Astrocyte (in vitro differentiated cells and primary cell): ENCODE results near the gene LIPI.

ENCODE experiments used
- CTCF ChIP-seq: IDR thresholded peaks from 2 replicates; pipeline ENCODE4 v1.5.1; 2011; ENCODE audit warnings: low read depth, mild to moderate bottlenecking, inconsistent platforms, low read length, moderate library complexity; ENCODE audit not compliant: insufficient read depth
- EZH2 ChIP-seq: IDR thresholded peaks from 2 replicates; pipeline ENCODE4 v1.6.1; 2012; ENCODE audit warnings: mild to moderate bottlenecking, low read length, inconsistent platforms; ENCODE audit not compliant: insufficient read depth

DNA sequence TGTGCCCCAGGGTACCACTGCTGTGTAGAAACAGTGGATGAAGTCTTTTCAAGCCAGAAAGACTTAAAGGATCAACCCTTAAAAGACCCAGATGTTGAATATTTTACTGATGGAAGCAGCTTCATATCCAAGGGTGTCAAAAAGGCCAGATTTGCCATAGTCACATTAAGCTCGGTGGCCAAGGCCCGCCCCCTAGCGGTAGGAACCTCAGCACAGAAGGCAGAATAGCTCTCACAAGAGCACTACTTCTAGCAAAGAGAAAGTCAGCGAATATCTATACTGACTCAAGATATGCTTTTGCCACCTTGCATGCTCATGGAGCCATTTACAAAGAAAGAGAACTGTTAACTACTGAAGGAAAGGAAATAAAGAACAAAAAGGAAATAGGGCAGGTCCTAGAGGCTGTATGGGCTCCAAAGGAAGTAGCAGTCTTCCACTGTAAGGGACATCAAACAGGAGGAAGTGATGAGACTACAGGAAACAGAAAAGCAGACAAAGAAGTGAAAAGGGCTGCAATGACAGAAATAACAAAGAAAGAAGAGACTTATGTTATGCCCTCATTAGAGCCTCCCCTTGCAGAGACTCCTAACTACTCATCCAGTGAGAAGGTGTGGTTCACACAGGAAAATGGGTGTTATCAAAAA, 90.5 kb downstream of the LIPI start:
- TF ChIP-seq CTCF (no peak), EZH2 (no peak)
